A375 (cell line): ENCODE measurements around the gene TEKT3. TPM values are rescaled to one million over a fixed set of nuclear protein-coding genes. Genes with fewer than 3 reads are reported as not detected.

Experiments
- small RNA-seq: library from RNA; depleted of rRNA; stranded (forward); fragments of <200 nt; gene quantifications from one replicate; pipeline ENCODE3, GENCODE V24; 2014
- total RNA-seq: library from RNA; depleted of rRNA; stranded (reverse); fragments of >200 nt; shearing (Covaris generic); gene quantifications from 2 replicates; pipeline ENCODE4 v1.2.3, GENCODE V29; 2014; rRNA removed

TEKT3 gene
- 2.8 TPM in 1 of 2 replicates, not detected in the other for total RNA-seq

GRCh38 chr17:15341385-15341849 lies at the start of gene TEKT3:
Gene TEKT3 (minus strand): TSS chr17:15341597. CDS start chr17:15331585, 10,012 bp downstream.

GRCh38 chr17:15265131-15265530 lies 76.3 kb downstream of the TEKT3 start, which contains the start of gene PMP22:
Gene PMP22 (minus strand): TSS chr17:15265326. CDS start chr17:15260727, 4,599 bp downstream.

Small RNA genes within 50 kb of the gene (small RNA-seq; reads per million reads assigned to genes)
- gene RNU6-799P: not detected

Other genes starting within 250 kb of the TEKT3 start
- gene PMP22, start 76.3 kb downstream of the TEKT3 start, total RNA-seq: 90.2 and 94.7 TPM in 2 replicates
- gene CDRT4, start 126.0 kb upstream of the TEKT3 start, total RNA-seq: 0.72 and 1.4 TPM in 2 replicates
- gene TVP23C, start 221.9 kb upstream of the TEKT3 start, total RNA-seq: 17.6 and 37.9 TPM in 2 replicates